ENCODE results near the gene ADCY9. TPM values are rescaled to one million over a fixed set of nuclear protein-coding genes. Genes with fewer than 3 reads are reported as not detected.

The ADCY9 gene
- total and polyA plus RNA-seq, 7 experiments from 2014 or later: 0.46 to 14.3 (median 4.2) TPM

- H3K27me3 Mint-ChIP-seq: no peaks in the 10 kb centered on the region
- Histone ChIP-seq H3K36me3 (ENCODE audit: control insufficient read depth in 2 of 3, insufficient read depth in 3 of 3, low read length in 3 of 3) (no peaks in the 10 kb centered on the region), H3K9me3 (ENCODE audit: control insufficient read depth in 2 of 3, low read length in 3 of 3) (no peaks in the 10 kb centered on the region), H3K4me1 (ENCODE audit: control insufficient read depth in 2 of 2, insufficient read depth in 2 of 2, low read length in 2 of 2) (peaks cover 8 to 11% of the 10 kb centered on the region in 2 donors), H3K4me3 (ENCODE audit: low read length) (no peak overlapping the region), H3K27ac (ENCODE audit: low read depth, low read length) (no peak overlapping the region), H3K27me3 (ENCODE audit: control insufficient read depth in 2 of 2, insufficient read depth in 2 of 2, low read length in 2 of 2) (no peaks in the 10 kb centered on the region)
- CTCF ChIA-PET: no interaction called here
- peaks cover 0 to 3% (median 0%) of the 10 kb centered on the region in 5 donors for H3K36me3 Mint-ChIP-seq
- H3K9me3 Mint-ChIP-seq: no peaks in the 10 kb centered on the region
- DNase-seq: no peak
- POLR2A ChIA-PET: no interaction called here
- intact Hi-C loops (cut with micrococcal nuclease): no loop called here
- H3K4me3 Mint-ChIP-seq: no peak overlapping the region
- peaks cover 12 to 25% (median 19%) of the 10 kb centered on the region in 7 donors for H3K4me1 Mint-ChIP-seq
- ATAC-seq: no peak
- no peak overlapping the region for H3K27ac Mint-ChIP-seq
Measured at GRCh38 chr16:4004206-4004605, 112.0 kb downstream of the ADCY9 start.

DNA sequence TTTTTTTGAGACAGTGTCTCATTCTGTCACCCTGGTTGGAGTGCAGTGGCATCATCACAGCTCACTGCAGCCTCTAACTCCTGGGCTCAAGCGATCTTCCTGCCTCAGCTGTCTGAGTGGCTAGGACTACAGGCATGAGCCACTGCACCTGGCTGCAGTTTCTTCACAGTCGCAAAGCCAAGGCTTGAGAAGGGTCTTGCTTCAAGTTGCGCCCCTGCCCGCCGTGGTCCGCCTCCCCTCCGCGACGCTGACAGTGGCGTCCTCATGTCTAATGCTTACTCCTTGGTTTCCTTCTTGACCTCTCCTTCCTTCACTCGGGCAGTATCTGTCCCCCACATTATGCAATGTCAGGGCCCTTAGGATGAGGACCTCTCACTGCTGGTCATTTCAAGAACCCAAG, 112.7 kb downstream of the ADCY9 start:
- Histone ChIP-seq H3K9me3 (ENCODE audit: control insufficient read depth in 2 of 3, low read length in 3 of 3) (no peaks in the 10 kb centered on the region), H3K4me3 (ENCODE audit: low read length) (no peak overlapping the region), H3K27ac (ENCODE audit: low read depth, low read length) (no peak overlapping the region), H3K36me3 (ENCODE audit: control insufficient read depth in 2 of 3, insufficient read depth in 3 of 3, low read length in 3 of 3) (no peaks in the 10 kb centered on the region), H3K27me3 (ENCODE audit: control insufficient read depth in 2 of 2, insufficient read depth in 2 of 2, low read length in 2 of 2) (no peaks in the 10 kb centered on the region), H3K4me1 (ENCODE audit: control insufficient read depth in 2 of 2, insufficient read depth in 2 of 2, low read length in 2 of 2) (peaks cover 8 to 11% of the 10 kb centered on the region in 2 donors)
- POLR2A ChIA-PET: no interaction called here
- no peaks in the 10 kb centered on the region for H3K27me3 Mint-ChIP-seq
- ATAC-seq (no peak), DNase-seq (no peak)
- intact Hi-C loops (cut with micrococcal nuclease): no loop called here
- H3K4me3 Mint-ChIP-seq: no peak overlapping the region
- peaks cover 12 to 26% (median 20%) of the 10 kb centered on the region in 7 donors for H3K4me1 Mint-ChIP-seq
- no peaks in the 10 kb centered on the region for H3K9me3 Mint-ChIP-seq
- CTCF ChIA-PET: no interaction called here
- peaks cover 0 to 3% (median 0%) of the 10 kb centered on the region in 5 donors for H3K36me3 Mint-ChIP-seq
- no peak overlapping the region for H3K27ac Mint-ChIP-seq

GRCh38 chr16:4003166-4003565, 113.1 kb downstream of the ADCY9 start:
- Histone ChIP-seq H3K4me1 (ENCODE audit: control insufficient read depth in 2 of 2, insufficient read depth in 2 of 2, low read length in 2 of 2) (peaks cover 8 to 11% of the 10 kb centered on the region in 2 donors), H3K27ac (ENCODE audit: low read depth, low read length) (no peak overlapping the region), H3K27me3 (ENCODE audit: control insufficient read depth in 2 of 2, insufficient read depth in 2 of 2, low read length in 2 of 2) (no peaks in the 10 kb centered on the region), H3K9me3 (ENCODE audit: control insufficient read depth in 2 of 3, low read length in 3 of 3) (no peaks in the 10 kb centered on the region), H3K4me3 (ENCODE audit: low read length) (no peak overlapping the region), H3K36me3 (ENCODE audit: control insufficient read depth in 2 of 3, insufficient read depth in 3 of 3, low read length in 3 of 3) (no peaks in the 10 kb centered on the region)
- H3K36me3 Mint-ChIP-seq: peaks cover 0 to 3% (median 0%) of the 10 kb centered on the region in 5 donors
- no peak overlapping the region for H3K4me3 Mint-ChIP-seq
- H3K9me3 Mint-ChIP-seq: no peaks in the 10 kb centered on the region
- no peak for ATAC-seq
- CTCF ChIA-PET: no interaction called here
- no peak for DNase-seq
- intact Hi-C loops (cut with micrococcal nuclease): no loop called here
- H3K4me1 Mint-ChIP-seq: peaks cover 12 to 26% (median 20%) of the 10 kb centered on the region in 7 donors
- POLR2A ChIA-PET: no interaction called here
- no peak overlapping the region for H3K27ac Mint-ChIP-seq
- no peaks in the 10 kb centered on the region for H3K27me3 Mint-ChIP-seq

DNA sequence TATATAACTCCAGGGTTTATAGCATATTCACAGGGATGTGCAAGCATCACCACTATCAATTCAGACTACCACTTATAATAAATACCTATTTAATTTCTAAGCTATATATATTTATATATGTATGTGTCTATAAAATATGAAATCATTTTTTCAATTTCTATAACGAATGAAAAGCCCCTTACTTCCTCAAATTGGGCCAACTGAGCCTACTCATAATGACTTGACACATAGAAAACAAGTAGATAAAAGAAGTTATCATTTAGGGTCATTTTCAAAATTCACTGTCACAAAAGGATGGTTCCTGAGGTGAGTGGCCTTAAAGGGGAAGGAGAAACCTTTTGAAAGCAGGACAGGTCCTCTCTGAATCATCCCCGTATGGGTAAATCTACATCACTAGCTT, 114.1 kb downstream of the ADCY9 start:
- no peak overlapping the region for H3K27ac Mint-ChIP-seq
- POLR2A ChIA-PET: no interaction called here
- CTCF ChIA-PET: no interaction called here

DNA sequence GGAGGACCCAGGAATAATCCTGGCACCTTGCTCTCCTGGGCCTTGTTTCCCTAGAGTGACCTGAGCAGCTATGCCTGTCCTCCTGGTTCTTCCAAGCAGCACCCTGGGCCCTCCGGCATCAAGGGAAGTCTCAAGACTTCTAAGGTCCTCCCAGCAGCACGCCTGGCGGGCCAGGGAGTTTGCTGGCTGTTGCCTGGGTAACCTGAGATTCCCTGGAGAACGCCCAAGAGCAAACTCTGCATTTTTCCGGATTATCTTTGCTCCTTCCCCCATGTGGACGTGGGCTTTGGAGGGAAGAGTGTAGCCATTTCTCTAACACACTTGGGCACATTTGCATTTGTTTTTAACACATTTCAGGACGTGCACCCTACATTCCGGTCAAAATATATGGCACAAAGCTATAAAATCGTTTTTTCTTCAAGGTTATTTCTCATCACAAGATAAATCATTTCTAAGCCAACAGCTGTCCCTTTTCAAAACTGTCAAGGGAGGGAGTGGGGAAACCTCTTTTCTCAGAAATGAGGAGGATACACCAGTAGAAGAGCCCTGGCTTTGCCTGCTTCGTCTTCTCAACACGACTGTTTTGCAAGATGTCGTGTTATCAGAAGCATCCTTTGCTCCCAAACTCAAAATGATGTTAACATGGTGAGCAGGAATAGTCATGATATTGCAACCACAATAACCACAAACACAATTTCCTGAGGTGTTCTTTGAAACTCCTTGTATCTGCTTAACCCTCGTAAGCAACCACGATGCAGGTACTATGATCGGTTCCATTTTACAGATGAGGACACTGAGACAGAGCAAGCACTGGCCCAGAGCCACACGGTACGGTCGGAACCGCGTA, 116.5 kb downstream of the ADCY9 start:
- intact Hi-C loops (cut with micrococcal nuclease): no loop called here
- ChIA-PET CTCF (no interaction called here), POLR2A (no interaction called here)
- Mint-ChIP-seq H3K4me1 (peaks cover 12 to 26% (median 20%) of the 10 kb centered on the region in 7 donors), H3K4me3 (peak overlapping the region in 7 of 10 donors; percentile 12 to 64 (median 45)), H3K27ac (peak overlapping the region in 2 of 9 donors; percentile 36 to 43), H3K27me3 (no peaks in the 10 kb centered on the region), H3K36me3 (peaks cover 0 to 3% (median 0%) of the 10 kb centered on the region in 5 donors), H3K9me3 (no peaks in the 10 kb centered on the region)
- no peak for ATAC-seq
- Histone ChIP-seq H3K9me3 (ENCODE audit: control insufficient read depth in 2 of 3, low read length in 3 of 3) (no peaks in the 10 kb centered on the region), H3K4me1 (ENCODE audit: control insufficient read depth in 2 of 2, insufficient read depth in 2 of 2, low read length in 2 of 2) (peaks cover 8 to 11% of the 10 kb centered on the region in 2 donors), H3K4me3 (ENCODE audit: low read length) (no peak overlapping the region), H3K27ac (ENCODE audit: low read depth, low read length) (no peak overlapping the region), H3K36me3 (ENCODE audit: control insufficient read depth in 2 of 3, insufficient read depth in 3 of 3, low read length in 3 of 3) (no peaks in the 10 kb centered on the region), H3K27me3 (ENCODE audit: control insufficient read depth in 2 of 2, insufficient read depth in 2 of 2, low read length in 2 of 2) (no peaks in the 10 kb centered on the region)
- peak in 2 of 9 donors; percentile 14 to 17 for DNase-seq

More for the DNA sequence above, 114.1 kb downstream of the ADCY9 start:
- Histone ChIP-seq H3K4me3 (ENCODE audit: low read length) (no peak overlapping the region), H3K9me3 (ENCODE audit: control insufficient read depth in 2 of 3, low read length in 3 of 3) (no peaks in the 10 kb centered on the region), H3K4me1 (ENCODE audit: control insufficient read depth in 2 of 2, insufficient read depth in 2 of 2, low read length in 2 of 2) (peaks cover 8 to 11% of the 10 kb centered on the region in 2 donors), H3K27me3 (ENCODE audit: control insufficient read depth in 2 of 2, insufficient read depth in 2 of 2, low read length in 2 of 2) (no peaks in the 10 kb centered on the region), H3K27ac (ENCODE audit: low read depth, low read length) (no peak overlapping the region), H3K36me3 (ENCODE audit: control insufficient read depth in 2 of 3, insufficient read depth in 3 of 3, low read length in 3 of 3) (no peaks in the 10 kb centered on the region)
- peaks cover 0 to 3% (median 0%) of the 10 kb centered on the region in 5 donors for H3K36me3 Mint-ChIP-seq
- DNase-seq (no peak), ATAC-seq (peak; percentile 36)
- H3K4me1 Mint-ChIP-seq: peaks cover 12 to 26% (median 20%) of the 10 kb centered on the region in 7 donors
- no peak overlapping the region for H3K4me3 Mint-ChIP-seq
- intact Hi-C loops (cut with micrococcal nuclease): no loop called here
- no peaks in the 10 kb centered on the region for H3K27me3 Mint-ChIP-seq
- no peaks in the 10 kb centered on the region for H3K9me3 Mint-ChIP-seq

DNA sequence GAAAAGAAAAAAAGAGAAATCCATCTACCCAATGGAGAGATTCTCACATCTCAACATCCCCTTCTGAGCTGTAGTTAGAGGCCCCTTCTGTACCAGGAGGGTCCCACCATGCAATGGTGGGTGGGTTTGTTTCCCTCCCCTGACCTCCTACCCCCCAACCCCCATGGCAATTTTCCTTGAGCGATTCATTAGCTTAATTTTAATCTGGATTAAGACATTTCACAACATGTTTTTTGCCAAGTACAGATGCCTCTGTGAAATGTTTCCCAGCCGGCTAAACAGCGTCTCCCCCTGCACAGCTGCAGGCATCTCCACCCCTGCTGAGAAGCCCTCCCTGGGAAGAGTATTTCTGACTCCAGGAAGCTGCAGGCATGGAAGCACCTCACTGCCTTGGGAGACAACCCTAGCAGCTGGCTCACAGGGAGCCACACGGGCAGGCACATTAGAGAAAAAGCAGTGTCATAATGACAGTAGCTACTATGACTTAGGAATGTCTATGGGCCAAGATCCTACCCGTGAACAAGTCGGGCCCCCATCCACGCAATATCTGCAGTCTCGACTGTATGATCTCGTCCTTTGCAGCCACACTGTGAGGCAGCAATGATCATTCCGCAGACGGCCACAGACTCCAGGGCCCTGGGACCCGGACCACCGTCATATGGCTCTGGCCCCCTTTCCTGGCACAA, 117.3 kb downstream of the ADCY9 start:
- no peaks in the 10 kb centered on the region for H3K9me3 Mint-ChIP-seq
- H3K36me3 ChIP-seq (ENCODE audit: control insufficient read depth in 2 of 3, insufficient read depth in 3 of 3, low read length in 3 of 3): no peaks in the 10 kb centered on the region
- no peak overlapping the region for H3K4me3 Mint-ChIP-seq
- intact Hi-C loops (cut with micrococcal nuclease): no loop called here
- ATAC-seq (no peak), DNase-seq (no peak)
- POLR2A ChIA-PET: no interaction called here
- H3K9me3 ChIP-seq (ENCODE audit: control insufficient read depth in 2 of 3, low read length in 3 of 3): no peaks in the 10 kb centered on the region
- peaks cover 0 to 3% (median 0%) of the 10 kb centered on the region in 5 donors for H3K36me3 Mint-ChIP-seq
- H3K27ac ChIP-seq (ENCODE audit: low read depth, low read length): no peak overlapping the region
- peak overlapping the region in 1 of 9 donors; percentile 43 for H3K27ac Mint-ChIP-seq
- peaks cover 12 to 26% (median 20%) of the 10 kb centered on the region in 7 donors for H3K4me1 Mint-ChIP-seq
- no peaks in the 10 kb centered on the region for H3K27me3 Mint-ChIP-seq
- CTCF ChIA-PET: no interaction called here
- H3K4me1 ChIP-seq (ENCODE audit: control insufficient read depth in 2 of 2, insufficient read depth in 2 of 2, low read length in 2 of 2): peaks cover 8 to 11% of the 10 kb centered on the region in 2 donors
- H3K4me3 ChIP-seq (ENCODE audit: low read length): no peak overlapping the region
- no peaks in the 10 kb centered on the region for H3K27me3 ChIP-seq (ENCODE audit: control insufficient read depth in 2 of 2, insufficient read depth in 2 of 2, low read length in 2 of 2)
